HepG2 (cell line): Measurements from ENCODE around the gene MED28. TPM values are rescaled to one million over a fixed set of nuclear protein-coding genes. Genes with fewer than 3 reads are reported as not detected.

Experiments
- ATAC-seq: fragments of 200-7000 bp; cut with Tn5 transposase; 3 replicates; pipeline ENCODE4 v1.9.1; 2020; ENCODE audit warnings: mild to moderate bottlenecking, moderate library complexity
- BruUV-seq: library from RNA; stranded (reverse); fragments of 400-500 nt; replicated peaks from 2 replicates; lab custom pipeline; 2021; lab: Mats Ljungman, UMichigan
- CTCF ChIA-PET: fragments of 300-600 bp; formaldehyde crosslinking; extraction: SDS; loops from one replicate; lab custom pipeline; 2021; ENCODE audit warnings: low total read pairs, inconsistent platforms, low intra/inter-chr PET ratio; lab: Yijun Ruan, JAX
- POLR2A ChIA-PET: fragments of 350-600 bp; sonication (Branson Sonifier 250); formaldehyde crosslinking; loops from one replicate; lab custom pipeline; 2020; ENCODE audit warnings: antibody characterized with exemption, inconsistent platforms; lab: Yijun Ruan, JAX
- DNase-seq: peaks from one replicate; pipeline ENCODE4 v3.0.0-alpha.2; 2015; ENCODE audit warnings: low spot score
- FAIRE-seq: peaks from 3 replicates; lab custom pipeline; 2011; peaks lifted over from hg19 to GRCh38; lab: Jason Lieb, UNC
- H2AFZ ChIP-seq: one replicate; pipeline ENCODE4 v1.6.1; 2011; ENCODE audit warnings: low read length, inconsistent platforms
- H3K27ac ChIP-seq: fragments of 300-600 bp; 3 replicates; pipeline ENCODE4 v1.8.0; 2011; ENCODE audit warnings: mixed run types, mild to moderate bottlenecking, mixed read lengths, low read length, inconsistent platforms; ENCODE audit not compliant: insufficient read depth; ENCODE audit errors: extremely low read length
- H3K27me3 ChIP-seq, 2 experiments: fragments of 200-600 bp in 1 of 2; 2 replicates in 1 of 2; 3 replicates in 1 of 2; pipeline versions ENCODE4 v1.6.0 to v1.8.0; 2011; ENCODE audit warnings: low read length in 2 of 2, mild to moderate bottlenecking in 2 of 2, moderate library complexity in 2 of 2, inconsistent platforms in 1 of 2; ENCODE audit not compliant: insufficient read depth in 2 of 2, control insufficient read depth in 1 of 2
- H3K36me3 ChIP-seq, 2 experiments: fragments of 200-600 bp in 1 of 2; replicated peaks in 1 of 2; 2 replicates in 1 of 2; 3 replicates in 1 of 2; pipeline versions ENCODE4 v1.5.1 to v1.8.0; 2011; ENCODE audit warnings: low read length in 2 of 2, inconsistent platforms in 1 of 2; ENCODE audit not compliant: insufficient read depth in 2 of 2, control insufficient read depth in 1 of 2
- H3K4me1 ChIP-seq: 2 replicates; pipeline ENCODE4 v1.5.1; 2012; ENCODE audit warnings: low read length, inconsistent platforms; ENCODE audit not compliant: insufficient read depth
- H3K4me2 ChIP-seq: 2 replicates; pipeline ENCODE4 v1.6.0; 2011; ENCODE audit warnings: low read depth, low read length, inconsistent platforms
- H3K4me3 ChIP-seq, 3 experiments: fragments of 200-600 bp in 1 of 3; sonication (generic), shearing (Covaris generic) in 1 of 3; replicated peaks in 1 of 3; 2 replicates each; pipeline ENCODE4 v1.5.1; 2011 to 2016; ENCODE audit warnings: low read length in 3 of 3, inconsistent platforms in 2 of 3, low read depth in 2 of 3, mild to moderate bottlenecking in 2 of 3, control low read depth in 1 of 3, mixed read lengths in 1 of 3; ENCODE audit not compliant: insufficient read depth in 1 of 3
- H3K79me2 ChIP-seq: one replicate; pipeline ENCODE4 v1.6.1; 2011; ENCODE audit warnings: low read length, inconsistent platforms; ENCODE audit not compliant: insufficient read depth
- H3K9ac ChIP-seq: 2 replicates; pipeline ENCODE4 v1.6.0; 2011; ENCODE audit warnings: mild to moderate bottlenecking, low read depth, low read length, inconsistent platforms; ENCODE audit not compliant: insufficient read depth
- H3K9me3 ChIP-seq: 2 replicates; pipeline ENCODE4 v1.5.1; 2012; ENCODE audit warnings: mild to moderate bottlenecking, low read length
- H4K20me1 ChIP-seq: 2 replicates; pipeline ENCODE4 v1.6.0; 2011; ENCODE audit warnings: inconsistent platforms, mild to moderate bottlenecking, low read length, moderate library complexity; ENCODE audit not compliant: insufficient read depth
- CREB1 ChIP-seq, 2 experiments: fragments of 450-650 bp in 1 of 2; IDR thresholded peaks; 2 replicates each; pipeline ENCODE4 v1.6.1; 2016 to 2017; ENCODE audit warnings: control low read depth in 1 of 2, mild to moderate bottlenecking in 1 of 2, missing compliant biosample characterization in 1 of 2, missing genetic modification characterization in 1 of 2
- FOXK1 ChIP-seq: sonication (generic); formaldehyde crosslinking; IDR thresholded peaks from 2 replicates; pipeline ENCODE4 v1.4.0; 2020; ENCODE audit warnings: low read depth, missing genetic modification reagents, borderline replicate concordance
- JARID2 ChIP-seq: sonication (generic); formaldehyde crosslinking; IDR thresholded peaks from 2 replicates; pipeline ENCODE4 v1.8.1; 2023; ENCODE audit warnings: missing genetic modification reagents, inconsistent platforms; ENCODE audit not compliant: insufficient replicate concordance
- KLF12 ChIP-seq: sonication (generic); formaldehyde crosslinking; IDR thresholded peaks from 2 replicates; pipeline ENCODE4 v1.4.0; 2020; ENCODE audit warnings: missing genetic modification reagents, borderline replicate concordance
- ZKSCAN5 ChIP-seq: sonication (generic); formaldehyde crosslinking; IDR thresholded peaks from 2 replicates; pipeline ENCODE4 v1.5.1; 2020; ENCODE audit warnings: mild to moderate bottlenecking, missing genetic modification reagents
- ZNF343 ChIP-seq: sonication (generic); formaldehyde crosslinking; IDR thresholded peaks from 2 replicates; pipeline ENCODE4 v1.4.0; 2020; ENCODE audit warnings: mild to moderate bottlenecking, missing genetic modification reagents
- ZNF543 ChIP-seq: sonication (generic); formaldehyde crosslinking; IDR thresholded peaks from 2 replicates; pipeline ENCODE4 v1.4.0; 2020; ENCODE audit warnings: mild to moderate bottlenecking, missing genetic modification reagents
- ZNF746 ChIP-seq: sonication (generic); formaldehyde crosslinking; IDR thresholded peaks from 2 replicates; pipeline ENCODE4 v1.8.0; 2022; ENCODE audit warnings: mild to moderate bottlenecking, missing genetic modification reagents
- ZNF775 ChIP-seq: sonication (generic); formaldehyde crosslinking; IDR thresholded peaks from 2 replicates; pipeline ENCODE4 v1.4.0; 2020; ENCODE audit warnings: missing genetic modification reagents, mild to moderate bottlenecking, moderate library complexity, borderline replicate concordance
- WGBS: methylation state at CpG from one replicate; pipeline ENCODE4 v1.1.6; 2017; ENCODE audit warnings: low lambda C conversion rate; 5-methylcytosine and 5-hydroxymethylcytosine counted together
- in situ Hi-C: cut with HindIII; loops from 2 replicates; pipeline ENCODE4 v1.10.0; 2017; ENCODE audit warnings: low pct_unique_long_range_greater_than_20kb; ENCODE audit not compliant: extremely low pct_ligation_motif_present
- intact Hi-C: fragments of 100-400 bp; cut with micrococcal nuclease; formaldehyde crosslinking; loops from one replicate; pipeline ENCODE4 v1.10.0; 2022; ENCODE audit not compliant: unreplicated experiment
- polyA plus RNA-seq, 8 experiments: library from polyadenylated mRNA; depleted of rRNA in 3 of 8; stranded (reverse) in 7 of 8; unstranded in 1 of 8; fragments of >200 nt; fragmentation: Illumina TruSeq in 4 of 8; extraction: Trizol in 4 of 8; gene quantifications; 2 replicates each; pipeline versions ENCODE4 v1.2.1 to v1.2.3, GENCODE V29; 2011 to 2016; ENCODE audit warnings: low read depth in 4 of 8, missing spikeins in 1 of 8, mixed read lengths in 1 of 8; ENCODE audit not compliant: insufficient read depth in 1 of 8
- total RNA-seq, 5 experiments: library from RNA; depleted of rRNA; stranded (reverse); fragments of >200 nt; fragmentation: Illumina TruSeq; extraction: Trizol; gene quantifications; 2 replicates each; pipeline ENCODE4 v1.2.3, GENCODE V29; 2016; ENCODE audit warnings: low read depth in 1 of 5
- TF ChIP-seq, protein P1 (sequence below): sonication (generic); formaldehyde crosslinking; IDR thresholded peaks from 2 replicates; pipeline ENCODE4 v1.4.0; 2020; ENCODE audit warnings: missing genetic modification reagents
- TF ChIP-seq, protein P2 (sequence below): sonication (generic); formaldehyde crosslinking; IDR thresholded peaks from 2 replicates; pipeline ENCODE4 v1.9.0; 2022; ENCODE audit warnings: low read depth, missing genetic modification reagents
- TF ChIP-seq, protein P3 (sequence below): sonication (generic); formaldehyde crosslinking; IDR thresholded peaks from one replicate; pipeline ENCODE4 v1.5.1; 2020; ENCODE audit warnings: mild to moderate bottlenecking, missing genetic modification reagents; ENCODE audit errors: not compliant biosample characterization

The MED28 gene
- total and polyA plus RNA-seq, 2 of the 13 experiments (the other 11 are each of a cell fraction or from before 2014, with no cell fraction given), result 41.3 to 65.7 TPM

DNA sequence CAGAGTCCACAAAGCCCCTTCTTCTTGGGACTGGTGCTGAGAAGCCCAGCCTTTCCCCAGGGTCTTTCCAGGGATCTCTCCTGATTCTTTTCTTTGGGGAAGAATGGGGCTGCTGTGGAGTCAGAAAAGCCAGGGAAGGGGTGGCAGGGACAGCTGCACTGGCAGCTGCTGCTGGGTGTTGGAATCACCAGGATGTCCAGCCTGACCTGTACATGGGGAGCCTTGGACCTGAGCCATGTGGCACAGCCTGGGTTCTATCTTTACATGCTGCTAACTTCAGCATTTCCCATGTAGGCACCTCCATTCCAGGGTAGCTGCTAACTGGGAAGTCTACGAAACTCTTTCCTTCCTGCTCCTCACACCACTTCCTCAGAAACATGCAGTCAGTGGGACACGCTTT is 36.0 kb downstream of the MED28 start (continued):
- TF ChIP-seq, protein P1, sequence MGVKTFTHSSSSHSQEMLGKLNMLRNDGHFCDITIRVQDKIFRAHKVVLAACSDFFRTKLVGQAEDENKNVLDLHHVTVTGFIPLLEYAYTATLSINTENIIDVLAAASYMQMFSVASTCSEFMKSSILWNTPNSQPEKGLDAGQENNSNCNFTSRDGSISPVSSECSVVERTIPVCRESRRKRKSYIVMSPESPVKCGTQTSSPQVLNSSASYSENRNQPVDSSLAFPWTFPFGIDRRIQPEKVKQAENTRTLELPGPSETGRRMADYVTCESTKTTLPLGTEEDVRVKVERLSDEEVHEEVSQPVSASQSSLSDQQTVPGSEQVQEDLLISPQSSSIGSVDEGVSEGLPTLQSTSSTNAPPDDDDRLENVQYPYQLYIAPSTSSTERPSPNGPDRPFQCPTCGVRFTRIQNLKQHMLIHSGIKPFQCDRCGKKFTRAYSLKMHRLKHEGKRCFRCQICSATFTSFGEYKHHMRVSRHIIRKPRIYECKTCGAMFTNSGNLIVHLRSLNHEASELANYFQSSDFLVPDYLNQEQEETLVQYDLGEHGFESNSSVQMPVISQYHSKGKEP (CRISPR knock-in tag), result no peak
- TF ChIP-seq ZNF543 (CRISPR knock-in tag) (no peak), ZNF746 (CRISPR knock-in tag) (no peak), JARID2 (CRISPR knock-in tag) (no peak), ZNF343 (CRISPR knock-in tag) (no peak), ZKSCAN5 (CRISPR knock-in tag) (no peak)

DNA sequence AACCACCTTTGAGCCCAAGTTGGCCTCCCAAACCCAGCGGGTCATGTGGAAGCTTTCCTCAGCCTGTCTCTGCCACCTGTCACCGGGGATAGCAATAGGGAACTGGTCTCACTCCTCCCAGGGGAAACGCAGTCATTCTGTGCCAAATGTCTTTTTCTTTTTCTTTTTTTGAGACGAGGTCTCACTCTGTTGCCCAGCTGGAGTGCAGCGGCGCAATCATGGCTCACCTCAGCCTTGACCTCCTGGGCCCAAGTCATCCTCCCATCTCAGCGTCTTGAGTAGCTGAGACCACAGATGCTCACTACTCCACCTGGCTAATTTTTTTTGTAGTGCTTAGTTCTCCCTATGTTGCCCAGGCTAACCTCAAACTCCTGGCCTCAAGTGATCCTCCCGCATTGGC is 40.3 kb downstream of the MED28 start:
- in situ Hi-C loops (no loop called here), intact Hi-C loops (no loop called here)
- DNase-seq (no peak), ATAC-seq (no peak), FAIRE-seq (no peak)
- 45% methylated on average over 8 of the region's 8 CpGs for WGBS
- peaks cover 3 to 31% of the 10 kb centered on the region in 2 experiments; a peak in 3 of 5 replicates for H3K27me3 ChIP-seq
- H3K36me3 ChIP-seq, result no peaks in the 10 kb centered on the region
- no peak overlapping the region for H3K27ac ChIP-seq
- ChIA-PET POLR2A (no interaction called here), CTCF (no interaction called here)
- H3K79me2 ChIP-seq, result no peaks in the 10 kb centered on the region
- H4K20me1 ChIP-seq, result no peaks in the 10 kb centered on the region
- no peak overlapping the region for H3K4me2 ChIP-seq
- H3K9me3 ChIP-seq, result no peaks in the 10 kb centered on the region
- no peak overlapping the region for H3K9ac ChIP-seq
- H3K4me3 ChIP-seq, result no peak overlapping the region
- no peaks in the 10 kb centered on the region for H3K4me1 ChIP-seq
- BruUV-seq, result no TSS peak
- no peak overlapping the region for H2AFZ ChIP-seq
- TF ChIP-seq KLF12 (CRISPR knock-in tag) (no peak), FOXK1 (CRISPR knock-in tag) (no peak), ZNF775 (CRISPR knock-in tag) (no peak), CREB1 (IDR thresholded peaks at IDR 0.05) (no peak), CREB1 (CRISPR knock-in tag; IDR thresholded peaks at IDR 0.05) (no peak)
- TF ChIP-seq, protein P2, sequence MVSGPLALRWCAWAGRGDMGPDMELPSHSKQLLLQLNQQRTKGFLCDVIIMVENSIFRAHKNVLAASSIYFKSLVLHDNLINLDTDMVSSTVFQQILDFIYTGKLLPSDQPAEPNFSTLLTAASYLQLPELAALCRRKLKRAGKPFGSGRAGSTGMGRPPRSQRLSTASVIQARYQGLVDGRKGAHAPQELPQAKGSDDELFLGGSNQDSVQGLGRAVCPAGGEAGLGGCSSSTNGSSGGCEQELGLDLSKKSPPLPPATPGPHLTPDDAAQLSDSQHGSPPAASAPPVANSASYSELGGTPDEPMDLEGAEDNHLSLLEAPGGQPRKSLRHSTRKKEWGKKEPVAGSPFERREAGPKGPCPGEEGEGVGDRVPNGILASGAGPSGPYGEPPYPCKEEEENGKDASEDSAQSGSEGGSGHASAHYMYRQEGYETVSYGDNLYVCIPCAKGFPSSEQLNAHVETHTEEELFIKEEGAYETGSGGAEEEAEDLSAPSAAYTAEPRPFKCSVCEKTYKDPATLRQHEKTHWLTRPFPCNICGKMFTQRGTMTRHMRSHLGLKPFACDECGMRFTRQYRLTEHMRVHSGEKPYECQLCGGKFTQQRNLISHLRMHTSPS (CRISPR knock-in tag), result no peak
- TF ChIP-seq, protein P3, sequence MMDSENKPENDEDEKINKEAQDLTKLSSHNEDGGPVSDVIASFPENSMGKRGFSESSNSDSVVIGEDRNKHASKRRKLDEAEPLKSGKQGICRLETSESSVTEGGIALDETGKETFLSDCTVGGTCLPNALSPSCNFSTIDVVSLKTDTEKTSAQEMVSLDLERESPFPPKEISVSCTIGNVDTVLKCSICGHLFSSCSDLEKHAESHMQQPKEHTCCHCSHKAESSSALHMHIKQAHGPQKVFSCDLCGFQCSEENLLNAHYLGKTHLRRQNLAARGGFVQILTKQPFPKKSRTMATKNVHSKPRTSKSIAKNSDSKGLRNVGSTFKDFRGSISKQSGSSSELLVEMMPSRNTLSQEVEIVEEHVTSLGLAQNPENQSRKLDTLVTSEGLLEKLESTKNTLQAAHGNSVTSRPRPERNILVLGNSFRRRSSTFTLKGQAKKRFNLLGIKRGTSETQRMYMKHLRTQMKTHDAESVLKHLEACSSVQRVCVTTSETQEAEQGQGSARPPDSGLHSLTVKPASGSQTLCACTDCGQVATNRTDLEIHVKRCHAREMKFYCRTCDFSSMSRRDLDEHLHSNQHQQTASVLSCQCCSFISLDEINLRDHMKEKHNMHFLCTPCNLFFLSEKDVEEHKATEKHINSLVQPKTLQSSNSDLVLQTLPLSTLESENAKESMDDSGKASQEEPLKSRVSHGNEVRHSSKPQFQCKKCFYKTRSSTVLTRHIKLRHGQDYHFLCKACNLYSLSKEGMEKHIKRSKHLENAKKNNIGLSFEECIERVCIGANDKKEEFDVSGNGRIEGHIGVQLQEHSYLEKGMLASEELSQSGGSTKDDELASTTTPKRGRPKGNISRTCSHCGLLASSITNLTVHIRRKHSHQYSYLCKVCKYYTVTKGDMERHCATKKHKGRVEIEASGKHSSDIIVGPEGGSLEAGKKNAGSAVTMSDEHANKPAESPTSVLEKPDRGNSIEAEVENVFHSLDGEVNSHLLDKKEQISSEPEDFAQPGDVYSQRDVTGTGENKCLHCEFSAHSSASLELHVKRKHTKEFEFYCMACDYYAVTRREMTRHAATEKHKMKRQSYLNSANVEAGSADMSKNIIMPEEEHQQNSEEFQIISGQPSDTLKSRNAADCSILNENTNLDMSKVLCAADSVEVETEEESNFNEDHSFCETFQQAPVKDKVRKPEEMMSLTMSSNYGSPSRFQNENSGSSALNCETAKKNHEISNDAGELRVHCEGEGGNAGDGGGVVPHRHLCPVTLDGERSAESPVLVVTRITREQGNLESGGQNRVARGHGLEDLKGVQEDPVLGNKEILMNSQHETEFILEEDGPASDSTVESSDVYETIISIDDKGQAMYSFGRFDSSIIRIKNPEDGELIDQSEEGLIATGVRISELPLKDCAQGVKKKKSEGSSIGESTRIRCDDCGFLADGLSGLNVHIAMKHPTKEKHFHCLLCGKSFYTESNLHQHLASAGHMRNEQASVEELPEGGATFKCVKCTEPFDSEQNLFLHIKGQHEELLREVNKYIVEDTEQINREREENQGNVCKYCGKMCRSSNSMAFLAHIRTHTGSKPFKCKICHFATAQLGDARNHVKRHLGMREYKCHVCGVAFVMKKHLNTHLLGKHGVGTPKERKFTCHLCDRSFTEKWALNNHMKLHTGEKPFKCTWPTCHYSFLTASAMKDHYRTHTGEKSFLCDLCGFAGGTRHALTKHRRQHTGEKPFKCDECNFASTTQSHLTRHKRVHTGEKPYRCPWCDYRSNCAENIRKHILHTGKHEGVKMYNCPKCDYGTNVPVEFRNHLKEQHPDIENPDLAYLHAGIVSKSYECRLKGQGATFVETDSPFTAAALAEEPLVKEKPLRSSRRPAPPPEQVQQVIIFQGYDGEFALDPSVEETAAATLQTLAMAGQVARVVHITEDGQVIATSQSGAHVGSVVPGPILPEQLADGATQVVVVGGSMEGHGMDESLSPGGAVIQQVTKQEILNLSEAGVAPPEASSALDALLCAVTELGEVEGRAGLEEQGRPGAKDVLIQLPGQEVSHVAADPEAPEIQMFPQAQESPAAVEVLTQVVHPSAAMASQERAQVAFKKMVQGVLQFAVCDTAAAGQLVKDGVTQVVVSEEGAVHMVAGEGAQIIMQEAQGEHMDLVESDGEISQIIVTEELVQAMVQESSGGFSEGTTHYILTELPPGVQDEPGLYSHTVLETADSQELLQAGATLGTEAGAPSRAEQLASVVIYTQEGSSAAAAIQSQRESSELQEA (CRISPR knock-in tag), result no peak
